Activated T-cell treated with anti-CD3 and anti-CD28 coated beads, Interleukin-2, amount 50 U/mL, for 4 hours (primary cell): ENCODE results near the gene CDH22. TPM values are rescaled to one million over a fixed set of nuclear protein-coding genes. Genes with fewer than 3 reads are reported as not detected.

Source experiments
- ATAC-seq, 2 donors: fragments of 200-7000 bp; cut with Tn5 transposase; one replicate each; pipeline ENCODE4 v1.10.0; 2021
- DNase-seq: peaks from one replicate; pipeline ENCODE4 v3.0.0-alpha.2; 2020
- H3K27me3 Mint-ChIP-seq: one replicate; pipeline ENCODE4 v1.8.0; 2021; ENCODE audit warnings: low read depth, mixed read lengths
- H3K36me3 Mint-ChIP-seq: one replicate; pipeline ENCODE4 v1.8.0; 2022; ENCODE audit warnings: mixed read lengths; ENCODE audit not compliant: insufficient read depth
- H3K4me1 Mint-ChIP-seq: one replicate; pipeline ENCODE4 v1.8.0; 2021; ENCODE audit warnings: low read depth, mixed read lengths
- H3K4me3 Mint-ChIP-seq: one replicate; pipeline ENCODE4 v1.8.0; 2021; ENCODE audit warnings: mild to moderate bottlenecking, moderate library complexity, mixed read lengths
- H3K9me3 Mint-ChIP-seq: one replicate; pipeline ENCODE4 v1.8.0; 2021; ENCODE audit warnings: mixed read lengths
- total RNA-seq, 3 donors: library from RNA; stranded (reverse); gene quantifications; one replicate each; pipeline ENCODE4 v1.2.1, GENCODE V29; 2021

Gene CDH22
- total RNA-seq, 3 donors from 2014 or later: not detected

GRCh38 chr20:46151936-46152335 lies 156.4 kb downstream of the CDH22 start:
- H3K4me1 Mint-ChIP-seq: no peaks in the 10 kb centered on the region
- H3K36me3 Mint-ChIP-seq: no peaks in the 10 kb centered on the region
- no peaks in the 10 kb centered on the region for H3K9me3 Mint-ChIP-seq
- H3K4me3 Mint-ChIP-seq: no peak overlapping the region
- no peak for DNase-seq
- ATAC-seq: no peak
- peaks cover 12% of the 10 kb centered on the region for H3K27me3 Mint-ChIP-seq

- Mint-ChIP-seq H3K4me1 (no peaks in the 10 kb centered on the region), H3K27me3 (peaks cover 9% of the 10 kb centered on the region), H3K9me3 (no peaks in the 10 kb centered on the region), H3K4me3 (no peak overlapping the region), H3K36me3 (no peaks in the 10 kb centered on the region)
- ATAC-seq (no peak), DNase-seq (no peak)
Measured at GRCh38 chr20:46150943-46151342, 157.4 kb downstream of the CDH22 start.

- peaks cover 9% of the 10 kb centered on the region for H3K27me3 Mint-ChIP-seq
- no peaks in the 10 kb centered on the region for H3K36me3 Mint-ChIP-seq
- no peaks in the 10 kb centered on the region for H3K4me1 Mint-ChIP-seq
- no peaks in the 10 kb centered on the region for H3K9me3 Mint-ChIP-seq
- DNase-seq (no peak), ATAC-seq (no peak)
- H3K4me3 Mint-ChIP-seq: no peak overlapping the region
Measured at GRCh38 chr20:46148313-46149208, 159.7 kb downstream of the CDH22 start.

GRCh38 chr20:46145713-46146112 lies 162.6 kb downstream of the CDH22 start:
- Mint-ChIP-seq H3K36me3 (no peaks in the 10 kb centered on the region), H3K4me1 (no peaks in the 10 kb centered on the region), H3K27me3 (peaks cover 25% of the 10 kb centered on the region), H3K4me3 (no peak overlapping the region), H3K9me3 (no peaks in the 10 kb centered on the region)
- DNase-seq (no peak), ATAC-seq (no peak)

- H3K4me3 Mint-ChIP-seq: no peak overlapping the region
- peaks cover 29% of the 10 kb centered on the region for H3K27me3 Mint-ChIP-seq
- H3K4me1 Mint-ChIP-seq: no peaks in the 10 kb centered on the region
- ATAC-seq: no peak
- no peak for DNase-seq
- no peaks in the 10 kb centered on the region for H3K36me3 Mint-ChIP-seq
- H3K9me3 Mint-ChIP-seq: no peaks in the 10 kb centered on the region
Measured at GRCh38 chr20:46144432-46145025, 163.8 kb downstream of the CDH22 start.

GRCh38 chr20:46142124-46142523 lies 166.2 kb downstream of the CDH22 start:
- Mint-ChIP-seq H3K27me3 (peaks cover 36% of the 10 kb centered on the region), H3K4me3 (no peak overlapping the region), H3K9me3 (no peaks in the 10 kb centered on the region), H3K36me3 (no peaks in the 10 kb centered on the region), H3K4me1 (no peaks in the 10 kb centered on the region)
- ATAC-seq: no peak
- DNase-seq: no peak

- Mint-ChIP-seq H3K36me3 (no peaks in the 10 kb centered on the region), H3K27me3 (peaks cover 47% of the 10 kb centered on the region), H3K9me3 (no peaks in the 10 kb centered on the region), H3K4me3 (no peak overlapping the region), H3K4me1 (no peaks in the 10 kb centered on the region)
- no peak for DNase-seq
- ATAC-seq: no peak
Measured at GRCh38 chr20:46139908-46140482, 168.3 kb downstream of the CDH22 start.

- no peak overlapping the region for H3K4me3 Mint-ChIP-seq
- no peaks in the 10 kb centered on the region for H3K4me1 Mint-ChIP-seq
- ATAC-seq (no peak), DNase-seq (no peak)
- H3K9me3 Mint-ChIP-seq: no peaks in the 10 kb centered on the region
- H3K36me3 Mint-ChIP-seq: no peaks in the 10 kb centered on the region
- H3K27me3 Mint-ChIP-seq: peaks cover 50% of the 10 kb centered on the region
Measured at GRCh38 chr20:46139266-46139889, 168.9 kb downstream of the CDH22 start.

GRCh38 chr20:46137816-46138215 lies 170.5 kb downstream of the CDH22 start:
- Mint-ChIP-seq H3K4me1 (peaks cover 1% of the 10 kb centered on the region), H3K4me3 (no peak overlapping the region), H3K36me3 (no peaks in the 10 kb centered on the region), H3K9me3 (no peaks in the 10 kb centered on the region), H3K27me3 (peaks cover 50% of the 10 kb centered on the region)
- DNase-seq (no peak), ATAC-seq (no peak)

GRCh38 chr20:46135856-46136633 lies 172.3 kb downstream of the CDH22 start:
- Mint-ChIP-seq H3K27me3 (peaks cover 50% of the 10 kb centered on the region), H3K4me3 (no peak overlapping the region), H3K4me1 (peaks cover 2% of the 10 kb centered on the region), H3K36me3 (no peaks in the 10 kb centered on the region), H3K9me3 (no peaks in the 10 kb centered on the region)
- DNase-seq: no peak
- ATAC-seq: no peak

- peaks cover 53% of the 10 kb centered on the region for H3K27me3 Mint-ChIP-seq
- H3K4me3 Mint-ChIP-seq: no peak overlapping the region
- H3K9me3 Mint-ChIP-seq: no peaks in the 10 kb centered on the region
- DNase-seq (no peak), ATAC-seq (no peak)
- peaks cover 2% of the 10 kb centered on the region for H3K4me1 Mint-ChIP-seq
- no peaks in the 10 kb centered on the region for H3K36me3 Mint-ChIP-seq
Measured at GRCh38 chr20:46134716-46135115, 173.6 kb downstream of the CDH22 start.

- Mint-ChIP-seq H3K27me3 (peaks cover 48% of the 10 kb centered on the region), H3K4me1 (peaks cover 2% of the 10 kb centered on the region), H3K36me3 (no peaks in the 10 kb centered on the region), H3K4me3 (no peak overlapping the region), H3K9me3 (no peaks in the 10 kb centered on the region)
- no peak for ATAC-seq
- no peak for DNase-seq
Measured at GRCh38 chr20:46133886-46134654, 174.2 kb downstream of the CDH22 start.

- ATAC-seq (peak; percentile 81 to 92), DNase-seq (peak; percentile 53)
- Mint-ChIP-seq H3K4me3 (no peak overlapping the region), H3K27me3 (peaks cover 45% of the 10 kb centered on the region), H3K9me3 (no peaks in the 10 kb centered on the region), H3K36me3 (peaks cover under 1% of the 10 kb centered on the region), H3K4me1 (peaks cover 2% of the 10 kb centered on the region)
Measured at GRCh38 chr20:46132705-46133120, 175.6 kb downstream of the CDH22 start.
